ENCODE measurements around the gene DNAH3.

Gene DNAH3

DNA sequence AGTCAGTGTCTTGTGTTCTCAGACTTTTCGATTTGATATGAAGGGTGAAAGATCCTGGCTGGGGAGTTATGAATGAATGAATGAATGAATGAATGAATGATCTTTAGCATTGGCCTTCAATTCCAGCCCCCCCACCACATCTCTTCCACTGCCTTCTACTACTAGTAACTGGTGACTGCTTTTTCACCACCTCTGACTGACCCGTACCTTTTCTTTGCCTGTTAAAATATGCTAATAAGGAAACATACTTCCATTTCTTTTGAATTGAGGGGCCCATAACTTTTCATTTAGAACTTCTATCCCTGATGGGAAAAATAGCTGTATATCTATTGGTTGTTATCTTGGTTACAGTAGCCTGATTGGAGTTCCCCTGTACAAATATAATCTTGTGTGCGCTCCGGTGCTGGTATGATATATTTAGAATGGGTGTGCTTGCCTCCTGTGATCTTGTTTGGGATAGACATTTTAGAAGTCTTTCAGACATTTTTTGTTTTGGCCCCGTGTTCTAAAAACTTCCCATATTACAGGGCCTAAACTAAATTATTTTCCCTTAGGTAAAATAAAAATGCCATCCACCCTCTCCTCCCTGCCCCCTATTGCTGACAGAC is 246.6 kb downstream of the DNAH3 start:
- Histone ChIP-seq H3K27me3 (ENCODE audit: control insufficient read depth, insufficient read depth, low read length) (no peaks in the 10 kb centered on the region), H3K36me3 (ENCODE audit: control insufficient read depth, insufficient read depth, low read length) (0 out of 2 replicates have a peak, but pooled peaks cover 4% of the 10 kb centered on the region), H3K4me3 (ENCODE audit: low read depth, low read length) (no peak overlapping the region), H3K4me1 (ENCODE audit: control insufficient read depth, insufficient read depth, low read length) (peaks cover 23% of the 10 kb centered on the region), H3K9me3 (ENCODE audit: control insufficient read depth, insufficient read depth, low read length) (no peaks in the 10 kb centered on the region), H3K27ac (ENCODE audit: low read depth, low read length) (no peak overlapping the region), H3K9ac (ENCODE audit: low read depth, low read length) (no peak overlapping the region)

DNA sequence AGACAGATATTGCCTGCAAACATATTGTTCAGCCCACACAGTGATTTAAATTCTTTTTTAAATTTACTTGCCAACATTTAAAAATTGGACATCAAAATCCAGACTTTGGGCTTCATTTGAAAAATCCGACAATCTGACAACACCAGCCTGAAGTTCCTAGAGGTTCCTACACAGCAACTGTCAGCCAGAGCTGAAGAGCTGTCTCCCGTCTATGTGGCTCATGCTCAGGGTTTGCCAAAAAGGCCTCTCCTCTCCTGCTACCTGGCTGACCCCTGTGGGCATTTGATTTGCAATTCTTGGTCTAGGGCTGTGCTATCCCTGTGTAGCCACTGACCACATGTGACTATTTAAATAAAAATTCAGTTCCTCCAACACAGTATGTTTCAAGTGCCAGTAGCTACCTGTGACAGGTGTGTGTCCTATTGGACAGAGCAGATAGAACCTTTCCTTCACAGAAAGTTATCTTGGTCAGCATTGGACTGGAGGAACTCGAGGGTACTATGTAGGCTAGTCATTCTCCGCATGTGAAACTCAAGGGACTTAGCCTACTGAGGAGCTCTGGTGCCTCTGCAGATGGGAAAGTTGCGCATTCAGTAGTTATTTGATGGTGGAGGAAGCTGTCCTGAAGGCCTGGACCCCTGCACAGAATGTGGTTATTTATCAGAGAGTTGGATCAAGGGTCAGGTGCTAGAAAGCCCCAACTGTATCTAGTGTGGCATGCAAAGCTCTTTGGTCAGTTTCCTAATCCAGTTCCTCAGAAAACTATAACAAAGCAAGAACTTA is 247.3 kb downstream of the DNAH3 start:
- Histone ChIP-seq H3K9ac (ENCODE audit: low read depth, low read length) (no peak overlapping the region), H3K27ac (ENCODE audit: low read depth, low read length) (no peak overlapping the region), H3K4me1 (ENCODE audit: control insufficient read depth, insufficient read depth, low read length) (peaks cover 30% of the 10 kb centered on the region)

DNA sequence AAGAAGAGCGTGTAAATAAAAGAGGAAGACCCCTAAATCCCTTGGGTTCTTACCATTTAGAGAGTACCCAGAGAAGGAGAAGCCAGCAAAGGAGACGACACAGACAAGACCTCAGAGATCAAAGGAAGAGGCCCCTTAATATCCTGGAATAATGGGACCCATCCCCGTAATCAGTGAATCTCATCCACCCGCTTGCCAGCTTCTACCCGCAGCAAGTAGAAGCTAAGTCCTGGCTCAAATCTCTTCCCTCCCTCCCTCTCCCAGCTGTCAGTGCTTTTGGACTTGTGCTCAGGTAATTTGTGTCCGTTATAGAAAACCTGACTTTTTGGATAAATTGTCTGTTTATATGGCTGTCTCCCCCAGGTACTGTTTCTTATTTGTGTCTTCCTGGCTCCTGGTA is 248.2 kb downstream of the DNAH3 start:
- H3K27ac ChIP-seq (ENCODE audit: low read depth, low read length), result no peak overlapping the region
- peaks cover 33% of the 10 kb centered on the region for H3K4me1 ChIP-seq (ENCODE audit: control insufficient read depth, insufficient read depth, low read length)
- H3K27me3 ChIP-seq (ENCODE audit: control insufficient read depth, insufficient read depth, low read length), result no peaks in the 10 kb centered on the region
- H3K9ac ChIP-seq (ENCODE audit: low read depth, low read length), result no peak overlapping the region
- no peaks in the 10 kb centered on the region for H3K9me3 ChIP-seq (ENCODE audit: control insufficient read depth, insufficient read depth, low read length)
- peaks cover 7% of the 10 kb centered on the region; the same call in 1 of the 2 replicates for H3K36me3 ChIP-seq (ENCODE audit: control insufficient read depth, insufficient read depth, low read length)
- H3K4me3 ChIP-seq (ENCODE audit: low read depth, low read length), result no peak overlapping the region

More for the DNA sequence above, 247.3 kb downstream of the DNAH3 start:
- H3K27me3 ChIP-seq (ENCODE audit: control insufficient read depth, insufficient read depth, low read length), result no peaks in the 10 kb centered on the region
- H3K4me3 ChIP-seq (ENCODE audit: low read depth, low read length), result no peak overlapping the region
- 0 out of 2 replicates have a peak, but pooled peaks cover 4% of the 10 kb centered on the region for H3K36me3 ChIP-seq (ENCODE audit: control insufficient read depth, insufficient read depth, low read length)
- H3K9me3 ChIP-seq (ENCODE audit: control insufficient read depth, insufficient read depth, low read length), result no peaks in the 10 kb centered on the region

DNA sequence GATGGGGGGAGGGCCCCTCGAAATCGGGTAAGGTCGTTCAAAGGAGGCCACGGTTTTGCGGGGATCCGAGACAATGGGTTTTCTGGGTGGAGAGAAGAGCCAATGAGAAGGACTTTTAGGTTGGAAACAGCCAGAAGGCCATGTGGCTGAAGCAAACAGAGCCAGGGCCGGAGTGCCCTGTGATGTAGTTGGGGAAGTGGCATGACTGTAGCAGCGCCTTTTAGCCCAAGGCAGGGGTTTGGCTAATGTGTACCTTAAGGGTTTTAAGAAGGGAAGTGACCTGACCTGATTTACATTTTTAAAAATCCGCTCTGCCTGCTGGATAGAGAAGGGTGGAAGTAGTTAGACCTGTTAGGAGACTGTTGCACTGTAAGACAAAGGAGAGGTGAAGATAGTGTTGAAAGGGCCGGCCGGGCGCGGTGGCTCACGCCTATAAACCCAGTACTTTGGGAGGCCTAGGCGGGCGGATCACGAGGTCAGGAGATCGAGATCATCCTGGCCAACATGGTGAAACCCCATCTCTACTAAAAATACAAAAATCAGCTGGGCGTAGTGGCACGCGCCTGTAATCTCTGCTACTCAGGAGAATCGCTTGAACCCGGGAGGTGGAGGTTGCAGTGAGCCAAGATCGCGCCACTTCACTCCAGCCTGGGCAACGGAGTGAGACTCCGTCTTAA is 249.1 kb downstream of the DNAH3 start:
- H3K36me3 ChIP-seq (ENCODE audit: control insufficient read depth, insufficient read depth, low read length), result peaks cover 13% of the 10 kb centered on the region; the same call in 1 of the 2 replicates
- H3K27ac ChIP-seq (ENCODE audit: low read depth, low read length), result peak overlapping the region; percentile 92
- peaks cover 33% of the 10 kb centered on the region for H3K4me1 ChIP-seq (ENCODE audit: control insufficient read depth, insufficient read depth, low read length)
- H3K9ac ChIP-seq (ENCODE audit: low read depth, low read length), result peak overlapping the region; percentile 94
- no peaks in the 10 kb centered on the region for H3K9me3 ChIP-seq (ENCODE audit: control insufficient read depth, insufficient read depth, low read length)
- H3K4me3 ChIP-seq (ENCODE audit: low read depth, low read length), result peak overlapping the region; percentile 69
- no peaks in the 10 kb centered on the region for H3K27me3 ChIP-seq (ENCODE audit: control insufficient read depth, insufficient read depth, low read length)

GRCh38 chr16:20901068-20901435 is 249.6 kb downstream of the DNAH3 start:
- H3K9ac ChIP-seq (ENCODE audit: low read depth, low read length), result peak overlapping the region; percentile 94
- no peaks in the 10 kb centered on the region for H3K9me3 ChIP-seq (ENCODE audit: control insufficient read depth, insufficient read depth, low read length)
- H3K27ac ChIP-seq (ENCODE audit: low read depth, low read length), result peak overlapping the region; percentile 92
- peaks cover 14% of the 10 kb centered on the region for H3K36me3 ChIP-seq (ENCODE audit: control insufficient read depth, insufficient read depth, low read length)
- H3K27me3 ChIP-seq (ENCODE audit: control insufficient read depth, insufficient read depth, low read length), result no peaks in the 10 kb centered on the region
- H3K4me1 ChIP-seq (ENCODE audit: control insufficient read depth, insufficient read depth, low read length), result peaks cover 33% of the 10 kb centered on the region
- H3K4me3 ChIP-seq (ENCODE audit: low read depth, low read length), result peak overlapping the region; percentile 69

GRCh38 chr16:20900299-20901067 is 250.2 kb downstream of the DNAH3 start, which contains the start of the genes DCUN1D3 and LYRM1:
DCUN1D3 (minus strand) TSS chr16:20900358; CDS start chr16:20862538, 37,820 bp downstream.
LYRM1 (plus strand) TSS chr16:20900771; CDS start chr16:20915556, 14,785 bp downstream.
- Histone ChIP-seq H3K27ac (ENCODE audit: low read depth, low read length) (peak within 1 kb of the TSS; percentile 92), H3K4me1 (ENCODE audit: control insufficient read depth, insufficient read depth, low read length) (peaks cover 33% of the 10 kb centered on the region)

DNA sequence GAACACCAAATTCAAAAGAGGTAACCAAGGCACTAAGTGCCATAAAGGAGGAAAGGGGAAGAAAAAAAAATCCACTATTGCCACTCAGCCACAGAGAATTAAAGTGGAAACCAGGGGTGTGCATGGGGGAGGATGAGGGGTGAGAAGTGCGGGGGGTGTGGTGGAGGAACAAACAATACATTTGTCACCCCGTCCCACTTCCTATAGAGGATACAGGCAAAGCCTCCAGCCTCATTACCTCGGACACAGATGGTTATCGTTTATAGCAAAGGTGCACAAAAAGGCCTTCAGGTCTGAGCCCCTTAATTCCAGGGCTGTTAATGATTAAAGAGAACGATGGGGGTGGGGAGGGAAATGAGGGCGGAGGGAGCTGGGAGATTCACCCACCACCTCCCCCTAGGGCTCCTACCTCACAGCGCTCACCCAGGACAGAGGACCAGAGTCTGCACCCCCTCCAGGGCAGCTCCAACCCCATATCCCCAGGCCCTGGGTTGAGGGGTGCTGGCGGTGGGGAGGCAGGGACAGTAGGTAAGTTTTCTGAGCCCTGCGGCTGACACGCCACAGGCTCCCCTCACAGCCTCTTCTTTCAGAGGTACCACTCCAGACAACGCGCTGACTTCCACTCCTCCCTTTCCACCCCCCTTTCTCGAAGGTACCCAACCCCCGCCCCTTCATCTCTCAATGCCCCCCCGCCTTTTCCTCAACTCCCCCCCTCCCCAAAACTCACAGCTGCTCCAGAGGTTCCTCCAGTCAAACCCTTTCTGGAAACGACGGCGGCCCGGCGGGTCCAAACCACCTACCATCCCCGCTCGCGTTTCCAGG is 251.0 kb downstream of the DNAH3 start:
- H3K27ac ChIP-seq (ENCODE audit: low read depth, low read length), result peak overlapping the region; percentile 72
- H3K36me3 ChIP-seq (ENCODE audit: control insufficient read depth, insufficient read depth, low read length), result peaks cover 28% of the 10 kb centered on the region
- H3K9me3 ChIP-seq (ENCODE audit: control insufficient read depth, insufficient read depth, low read length), result no peaks in the 10 kb centered on the region
- H3K9ac ChIP-seq (ENCODE audit: low read depth, low read length), result peak overlapping the region; percentile 49; the same call in 1 of the 2 replicates
- peak overlapping the region; percentile 80 for H3K4me3 ChIP-seq (ENCODE audit: low read depth, low read length)
- H3K4me1 ChIP-seq (ENCODE audit: control insufficient read depth, insufficient read depth, low read length), result peaks cover 33% of the 10 kb centered on the region
- no peaks in the 10 kb centered on the region for H3K27me3 ChIP-seq (ENCODE audit: control insufficient read depth, insufficient read depth, low read length)

More at GRCh38 chr16:20900299-20901067, 250.2 kb downstream of the DNAH3 start, which contains the start of the genes DCUN1D3 and LYRM1:
- Histone ChIP-seq H3K9me3 (ENCODE audit: control insufficient read depth, insufficient read depth, low read length) (no peaks in the 10 kb centered on the region), H3K36me3 (ENCODE audit: control insufficient read depth, insufficient read depth, low read length) (peaks cover 20% of the 10 kb centered on the region), H3K4me3 (ENCODE audit: low read depth, low read length) (peak within 1 kb of the TSS; percentile 80), H3K9ac (ENCODE audit: low read depth, low read length) (peak within 1 kb of the TSS; percentile 94), H3K27me3 (ENCODE audit: control insufficient read depth, insufficient read depth, low read length) (no peaks in the 10 kb centered on the region)

DNA sequence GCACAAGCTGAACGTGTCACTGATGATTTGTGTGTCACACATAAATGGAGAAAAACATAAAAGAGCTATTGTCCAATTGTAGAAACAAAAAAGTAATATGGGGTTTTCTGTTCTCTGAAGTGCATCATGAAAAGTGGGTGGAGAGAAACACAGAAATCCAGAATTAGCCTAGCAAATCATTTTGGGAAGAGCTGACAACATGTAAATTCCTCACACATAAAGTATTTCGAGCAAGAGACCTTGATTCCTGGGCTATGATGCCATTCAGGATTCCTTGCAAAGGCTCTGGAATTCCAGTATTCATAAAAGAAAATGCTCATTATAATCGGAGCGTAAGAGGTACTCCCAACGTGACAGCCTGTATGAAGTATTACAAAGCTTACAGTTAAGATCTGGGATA is 251.6 kb downstream of the DNAH3 start:
- Histone ChIP-seq H3K27me3 (ENCODE audit: control insufficient read depth, insufficient read depth, low read length) (no peaks in the 10 kb centered on the region), H3K4me1 (ENCODE audit: control insufficient read depth, insufficient read depth, low read length) (peaks cover 31% of the 10 kb centered on the region), H3K9me3 (ENCODE audit: control insufficient read depth, insufficient read depth, low read length) (no peaks in the 10 kb centered on the region), H3K27ac (ENCODE audit: low read depth, low read length) (no peak overlapping the region), H3K36me3 (ENCODE audit: control insufficient read depth, insufficient read depth, low read length) (peaks cover 34% of the 10 kb centered on the region), H3K4me3 (ENCODE audit: low read depth, low read length) (peak overlapping the region; percentile 80), H3K9ac (ENCODE audit: low read depth, low read length) (no peak overlapping the region)

- Histone ChIP-seq H3K27ac (ENCODE audit: low read depth, low read length) (no peak overlapping the region), H3K36me3 (ENCODE audit: control insufficient read depth, insufficient read depth, low read length) (peaks cover 34% of the 10 kb centered on the region), H3K9me3 (ENCODE audit: control insufficient read depth, insufficient read depth, low read length) (no peaks in the 10 kb centered on the region), H3K27me3 (ENCODE audit: control insufficient read depth, insufficient read depth, low read length) (no peaks in the 10 kb centered on the region), H3K4me1 (ENCODE audit: control insufficient read depth, insufficient read depth, low read length) (peaks cover 25% of the 10 kb centered on the region), H3K4me3 (ENCODE audit: low read depth, low read length) (no peak overlapping the region), H3K9ac (ENCODE audit: low read depth, low read length) (no peak overlapping the region)
Observed at GRCh38 chr16:20897922-20898321, 252.7 kb downstream of the DNAH3 start.
